Iris pigment epithelial cell (primary cell): ENCODE results near the gene ADGRF3.
"Not testable (repeated sequence)": the region's sequence is repeated elsewhere in the genome, so short reads cannot be mapped to it uniquely, and the experiment has no call there.

Experiments
- DNase-seq: peaks from one replicate; pipeline ENCODE4 v3.0.0-alpha.2; 2011; ENCODE audit warnings: low read depth

Gene ADGRF3, protein sequence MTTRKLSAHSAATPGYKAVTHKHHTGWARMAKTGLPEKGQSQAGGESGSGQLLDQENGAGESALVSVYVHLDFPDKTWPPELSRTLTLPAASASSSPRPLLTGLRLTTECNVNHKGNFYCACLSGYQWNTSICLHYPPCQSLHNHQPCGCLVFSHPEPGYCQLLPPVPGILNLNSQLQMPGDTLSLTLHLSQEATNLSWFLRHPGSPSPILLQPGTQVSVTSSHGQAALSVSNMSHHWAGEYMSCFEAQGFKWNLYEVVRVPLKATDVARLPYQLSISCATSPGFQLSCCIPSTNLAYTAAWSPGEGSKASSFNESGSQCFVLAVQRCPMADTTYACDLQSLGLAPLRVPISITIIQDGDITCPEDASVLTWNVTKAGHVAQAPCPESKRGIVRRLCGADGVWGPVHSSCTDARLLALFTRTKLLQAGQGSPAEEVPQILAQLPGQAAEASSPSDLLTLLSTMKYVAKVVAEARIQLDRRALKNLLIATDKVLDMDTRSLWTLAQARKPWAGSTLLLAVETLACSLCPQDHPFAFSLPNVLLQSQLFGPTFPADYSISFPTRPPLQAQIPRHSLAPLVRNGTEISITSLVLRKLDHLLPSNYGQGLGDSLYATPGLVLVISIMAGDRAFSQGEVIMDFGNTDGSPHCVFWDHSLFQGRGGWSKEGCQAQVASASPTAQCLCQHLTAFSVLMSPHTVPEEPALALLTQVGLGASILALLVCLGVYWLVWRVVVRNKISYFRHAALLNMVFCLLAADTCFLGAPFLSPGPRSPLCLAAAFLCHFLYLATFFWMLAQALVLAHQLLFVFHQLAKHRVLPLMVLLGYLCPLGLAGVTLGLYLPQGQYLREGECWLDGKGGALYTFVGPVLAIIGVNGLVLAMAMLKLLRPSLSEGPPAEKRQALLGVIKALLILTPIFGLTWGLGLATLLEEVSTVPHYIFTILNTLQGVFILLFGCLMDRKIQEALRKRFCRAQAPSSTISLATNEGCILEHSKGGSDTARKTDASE

DNA sequence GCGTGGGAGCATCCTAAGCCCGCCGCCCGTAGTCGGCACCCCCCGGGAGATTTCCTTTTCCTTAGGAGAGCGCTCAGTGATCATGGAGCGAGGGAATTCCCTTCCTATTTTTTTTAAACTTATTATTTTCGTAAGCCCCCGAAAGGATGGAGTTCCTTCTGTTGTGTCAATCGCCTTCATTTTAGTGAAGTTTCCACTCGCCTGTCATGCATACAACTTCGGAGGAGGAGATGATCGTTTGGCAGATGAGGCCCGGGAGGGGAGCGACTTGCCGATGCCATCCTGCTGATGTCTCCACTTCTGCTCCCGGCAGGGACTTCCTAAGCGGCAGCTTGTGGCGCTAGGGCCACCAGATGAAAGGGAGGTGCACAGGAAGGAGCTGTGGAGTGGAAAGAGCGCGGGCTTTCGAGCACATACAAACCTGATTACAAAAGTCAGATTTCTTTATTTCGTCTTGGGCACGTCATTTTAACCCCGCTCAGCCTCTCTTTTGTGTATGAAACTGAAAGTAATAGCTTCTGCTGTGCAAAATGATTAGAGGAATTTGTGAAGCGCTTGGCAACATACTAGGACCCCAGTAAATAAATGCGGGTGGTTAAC lies at the start of gene ADGRF3:
ADGRF3 (minus strand) TSS at position 336 of the 600 bp plus-strand sequence. CDS start 555 bp downstream, outside the sequence.
- peak; percentile 58 for DNase-seq

DNA sequence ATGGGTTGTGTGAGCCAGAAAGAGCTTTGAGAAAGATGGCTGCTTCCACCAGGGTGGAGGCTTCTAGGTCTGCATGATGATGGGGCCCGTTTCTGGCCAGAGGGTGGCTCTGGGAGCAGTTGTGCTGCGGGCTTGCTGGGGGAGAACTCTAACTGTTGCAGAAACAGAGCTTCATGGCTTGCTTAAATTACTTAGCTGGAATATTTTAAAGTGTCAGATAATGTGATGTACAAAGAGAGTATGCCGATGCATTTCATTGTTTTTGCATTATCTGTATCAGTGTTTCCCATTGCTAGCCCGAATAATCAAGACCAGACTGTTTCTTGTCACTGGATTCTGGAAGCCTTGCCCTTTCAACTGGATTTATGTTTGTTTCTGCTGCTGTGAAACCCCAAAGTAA lies 48.8 kb upstream of the ADGRF3 start:
- no peak for DNase-seq

DNA sequence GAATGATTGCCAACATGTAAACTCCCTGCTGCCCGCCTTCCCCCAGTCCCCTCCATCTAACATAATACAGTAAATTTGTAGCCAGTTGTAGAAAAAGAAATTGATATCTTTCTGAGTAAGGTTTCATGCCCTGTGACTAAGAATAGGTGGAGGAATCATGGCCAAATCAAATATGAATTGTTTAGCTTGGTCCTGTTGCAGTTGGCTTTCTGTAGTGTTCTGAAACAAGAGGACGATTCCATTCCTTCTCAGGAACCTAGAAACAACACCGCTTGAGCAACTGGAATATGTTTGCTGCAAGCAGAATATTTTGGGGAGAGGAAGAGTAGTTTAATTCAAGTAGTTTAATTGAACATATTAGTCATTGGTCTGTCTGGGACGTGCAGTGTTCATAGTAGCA lies 48.1 kb upstream of the ADGRF3 start:
- DNase-seq: no peak

DNA sequence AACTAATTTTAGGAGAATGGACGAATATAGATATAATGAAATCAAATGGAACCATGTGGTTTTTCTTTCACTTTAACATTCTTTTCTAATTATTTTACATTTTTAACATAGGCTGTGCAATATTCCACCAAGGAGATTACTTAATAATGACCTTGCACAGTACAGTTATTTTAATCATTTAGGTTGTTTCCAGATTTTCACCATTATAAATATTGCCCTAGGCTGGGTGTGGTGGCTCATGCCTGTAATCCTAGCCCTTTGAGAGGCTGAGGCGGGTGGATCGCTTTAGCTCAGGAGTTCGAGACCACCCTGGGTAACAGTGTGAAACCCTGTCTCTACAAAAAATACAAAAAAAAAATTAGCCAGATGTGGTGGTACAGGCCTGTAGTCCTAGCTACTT lies 40.6 kb upstream of the ADGRF3 start:
- no peak for DNase-seq

DNA sequence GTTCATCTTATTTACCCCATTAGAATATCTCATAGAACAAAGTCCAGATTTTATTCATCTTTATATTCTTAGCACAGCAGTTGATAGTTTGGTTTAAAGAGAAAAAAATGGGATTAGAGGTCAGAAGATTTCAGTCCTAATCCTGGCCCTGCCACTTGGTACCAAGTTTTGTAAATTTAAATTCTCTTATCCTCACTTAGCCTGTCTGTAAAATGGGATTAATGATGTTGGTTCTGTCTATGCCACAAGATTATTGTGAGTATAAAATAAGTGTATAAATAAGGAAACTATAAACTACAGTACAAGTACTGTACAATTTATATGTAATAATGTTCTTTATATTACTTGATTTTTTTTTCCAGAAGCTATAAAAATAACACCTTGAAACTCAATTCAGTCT lies 38.0 kb upstream of the ADGRF3 start:
- no peak for DNase-seq

DNA sequence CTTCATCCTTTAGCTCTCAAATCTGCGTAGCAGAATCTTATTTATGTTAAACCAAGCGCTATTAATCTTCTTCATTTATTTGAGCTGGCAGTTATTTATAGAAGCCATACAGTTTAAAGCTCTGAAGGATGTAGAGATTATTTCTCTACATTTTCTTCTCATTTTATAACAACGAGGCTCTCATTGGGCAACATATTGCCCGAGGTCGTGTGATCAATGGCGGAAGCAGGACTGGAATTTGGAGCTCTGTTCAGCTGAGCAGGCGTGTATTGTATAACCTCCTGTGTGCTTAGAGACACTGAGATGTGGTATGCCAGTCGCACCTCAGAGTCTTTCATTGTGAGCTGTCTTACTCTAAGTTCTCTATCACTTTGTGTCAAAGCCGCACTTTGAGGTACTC lies 37.6 kb upstream of the ADGRF3 start:
- DNase-seq: no peak

DNA sequence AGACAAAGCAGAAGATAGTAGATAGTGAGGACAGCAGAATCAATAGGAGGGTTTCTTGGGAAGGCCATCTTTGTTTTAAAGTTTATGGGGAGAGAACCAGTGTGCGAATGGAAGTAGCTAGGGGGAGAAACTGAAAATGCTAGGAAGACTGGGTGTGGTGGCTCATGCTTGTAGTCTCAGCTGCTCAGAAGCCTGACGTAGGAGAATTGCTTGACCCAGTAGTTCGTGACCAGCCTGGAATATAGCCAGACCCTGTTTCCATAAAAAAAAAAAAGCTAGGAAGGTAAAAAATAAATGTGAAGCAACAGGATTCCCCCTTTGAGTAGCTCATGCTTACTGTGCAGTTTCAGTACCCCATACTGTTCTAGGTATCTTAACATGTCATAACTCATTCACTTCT lies 36.0 kb upstream of the ADGRF3 start:
- no peak for DNase-seq

DNA sequence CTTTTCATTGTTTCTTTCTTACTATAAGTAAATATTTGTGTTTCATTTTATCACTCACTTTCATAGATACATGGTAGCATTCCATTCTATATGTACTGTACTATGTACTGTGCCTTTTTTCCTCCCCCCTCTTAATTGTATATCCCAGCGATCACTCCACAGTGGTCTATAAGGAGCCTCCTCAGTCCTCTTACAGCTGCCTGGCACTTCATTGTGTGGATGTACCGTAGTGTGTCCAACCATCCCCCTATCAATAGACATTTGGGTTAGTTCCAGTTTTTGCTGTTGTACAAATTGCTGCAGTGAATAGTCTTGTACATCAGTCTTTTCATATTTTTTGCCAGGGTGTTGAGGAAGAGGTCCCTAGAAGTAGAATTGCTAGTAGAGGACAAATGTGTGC lies 33.7 kb upstream of the ADGRF3 start:
- no peak for DNase-seq

DNA sequence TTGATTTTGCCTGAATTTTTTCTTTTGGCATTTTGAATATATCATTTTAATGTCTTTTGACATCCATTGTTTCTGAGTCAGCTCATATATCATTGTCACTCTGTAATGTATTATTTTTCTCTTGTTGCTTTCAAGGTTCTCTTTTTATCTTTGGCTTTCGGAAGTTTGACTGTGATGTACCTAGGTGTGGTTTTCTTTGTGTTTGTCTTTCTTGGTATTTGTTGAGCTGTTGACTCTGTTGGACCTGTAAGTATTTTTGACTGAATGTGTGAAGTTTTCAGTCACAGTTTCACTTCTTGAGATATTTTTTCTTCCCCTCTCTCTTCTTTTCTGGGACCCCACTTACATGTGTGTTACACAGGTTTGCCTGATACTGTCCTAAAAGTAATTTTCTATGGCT lies 30.2 kb upstream of the ADGRF3 start:
- DNase-seq: no peak

DNA sequence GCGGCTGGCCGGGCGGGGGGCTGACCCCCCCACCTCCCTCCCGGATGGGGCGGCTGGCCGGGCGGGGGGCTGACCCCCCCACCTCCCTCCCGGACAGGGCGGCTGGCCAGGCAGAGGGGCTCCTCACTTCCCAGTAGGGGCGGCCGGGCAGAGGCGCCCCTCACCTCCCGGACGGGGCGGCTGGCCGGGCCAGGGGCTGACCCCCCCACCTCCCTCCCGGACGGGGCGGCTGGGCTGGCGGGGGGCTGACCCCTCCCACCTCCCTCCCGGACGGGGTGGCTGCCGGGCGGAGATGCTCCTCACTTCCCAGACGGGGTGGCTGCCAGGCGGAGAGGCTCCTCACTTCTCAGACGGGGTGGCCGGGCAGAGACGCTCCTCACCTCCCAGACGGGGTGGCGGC lies 24.3 kb upstream of the ADGRF3 start:
- DNase-seq: not testable (repeated sequence)

DNA sequence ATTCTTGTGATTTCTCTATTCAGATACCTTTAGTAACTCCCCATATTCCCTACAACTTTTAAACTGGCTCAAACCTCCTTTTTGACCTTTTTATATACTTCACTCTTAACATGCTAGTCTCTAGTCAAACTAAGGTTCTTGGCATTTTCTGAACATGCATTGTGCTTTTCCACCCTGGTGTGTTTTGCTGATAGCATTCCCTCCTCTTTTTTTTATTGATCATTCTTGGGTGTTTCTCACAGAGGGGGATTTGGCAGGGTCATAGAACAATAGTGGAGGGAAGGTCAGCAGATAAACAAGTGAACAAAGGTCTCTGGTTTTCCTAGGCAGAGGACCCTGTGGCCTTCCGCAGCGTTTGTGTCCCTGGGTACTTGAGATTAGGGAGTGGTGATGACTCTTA lies 23.1 kb upstream of the ADGRF3 start:
- DNase-seq: not testable (repeated sequence)

DNA sequence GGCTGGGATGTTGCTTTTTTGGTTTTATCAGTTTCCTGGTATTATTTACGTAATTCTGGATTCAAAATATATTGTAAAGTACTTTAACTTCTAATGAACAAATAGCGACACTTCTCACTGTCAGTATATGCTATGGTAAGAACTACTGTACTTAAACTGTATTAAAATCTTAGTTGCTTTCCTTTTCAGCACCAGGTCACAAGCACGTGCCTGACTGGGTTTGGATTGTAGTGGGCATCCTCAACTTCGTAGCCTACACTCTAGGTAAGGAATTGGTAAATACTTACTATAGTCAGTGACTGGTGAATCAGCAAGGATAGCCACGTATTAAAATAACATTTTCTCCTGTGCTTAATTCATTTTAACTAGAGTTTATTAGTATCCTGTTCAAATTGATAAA lies 20.4 kb upstream of the ADGRF3 start:
- DNase-seq: no peak

DNA sequence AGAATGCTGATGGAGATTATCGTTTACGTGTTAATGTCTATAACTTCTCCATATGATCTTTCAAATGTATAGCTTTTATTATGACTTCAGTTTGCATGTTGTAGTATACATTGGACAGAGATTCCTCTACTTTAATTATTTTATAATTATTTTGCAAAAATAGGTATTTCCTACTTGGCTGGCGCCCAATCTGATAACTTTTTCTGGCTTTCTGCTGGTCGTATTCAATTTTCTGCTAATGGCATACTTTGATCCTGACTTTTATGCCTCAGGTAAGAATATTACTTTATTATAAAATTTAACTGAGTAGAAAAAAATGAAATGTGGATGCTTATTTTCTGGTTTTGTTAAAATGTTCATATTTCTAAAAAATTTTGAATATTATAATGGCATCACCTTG lies 18.1 kb upstream of the ADGRF3 start:
- DNase-seq: no peak

DNA sequence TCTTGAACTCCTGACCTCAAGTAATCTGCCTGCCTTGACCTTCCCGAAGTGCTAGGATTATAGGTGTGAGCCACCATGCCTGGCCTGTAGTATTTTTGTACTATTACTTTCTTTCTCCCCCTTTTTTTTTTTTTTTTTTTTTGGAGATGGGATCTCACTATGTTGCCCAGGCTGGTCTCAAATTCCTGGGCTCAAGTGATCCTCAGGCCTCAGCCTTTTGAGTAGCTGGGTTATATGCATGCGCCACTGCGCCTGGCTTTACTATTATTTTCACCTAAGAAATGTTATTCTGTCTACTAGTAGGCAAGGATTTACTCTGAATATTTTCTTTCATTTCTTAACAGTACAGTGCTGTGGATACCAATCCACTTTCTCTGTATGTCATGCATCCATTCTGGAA lies 17.4 kb upstream of the ADGRF3 start:
- DNase-seq: no peak

DNA sequence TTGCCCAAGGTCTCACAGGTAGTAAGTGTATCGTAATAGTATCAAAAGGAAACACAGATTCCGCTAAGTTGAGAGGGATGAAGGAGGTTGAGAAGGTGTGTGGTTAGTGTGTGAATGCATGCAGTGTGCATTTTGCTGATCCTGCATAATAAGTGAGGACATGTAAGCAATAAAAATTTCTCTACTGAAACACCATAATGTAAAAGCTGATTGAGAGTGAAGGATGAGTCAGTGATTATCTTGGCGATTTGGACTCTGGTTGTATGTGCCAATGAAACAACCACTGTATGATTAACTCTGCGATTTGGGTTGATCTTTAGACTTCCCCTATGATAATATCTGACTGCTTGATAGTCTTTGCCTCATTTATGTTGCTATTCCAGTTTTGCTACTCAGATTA lies 16.7 kb upstream of the ADGRF3 start:
- peak; percentile 66 for DNase-seq

DNA sequence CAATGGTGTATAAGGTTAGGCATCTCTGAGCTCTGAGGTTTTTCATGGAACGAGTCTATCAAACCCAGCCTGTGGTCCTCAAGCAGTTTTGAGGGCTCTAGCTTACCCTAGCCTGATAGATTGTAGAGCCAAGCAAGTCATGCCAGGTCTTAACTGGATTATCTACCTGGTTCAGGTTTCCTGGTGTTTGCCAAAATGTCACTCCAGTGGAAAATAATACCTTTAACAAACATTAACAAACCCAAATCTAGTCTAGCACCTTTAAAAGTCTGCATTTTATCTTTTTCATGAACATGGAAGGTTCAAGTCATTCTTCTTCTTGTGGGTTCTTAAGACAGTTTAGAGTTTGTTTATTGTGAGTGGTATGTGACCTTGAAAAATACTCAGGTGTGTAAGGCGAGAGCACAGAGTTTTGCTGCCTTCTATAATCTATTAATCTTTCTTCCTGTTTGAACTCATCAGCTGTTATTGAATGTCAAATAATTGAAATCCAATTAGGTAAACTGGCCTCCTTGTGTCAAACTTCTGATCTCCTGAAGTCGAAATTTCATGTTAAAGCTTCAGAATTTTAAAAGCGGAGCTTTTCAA lies 13.4 kb upstream of the ADGRF3 start:
- no peak for DNase-seq

DNA sequence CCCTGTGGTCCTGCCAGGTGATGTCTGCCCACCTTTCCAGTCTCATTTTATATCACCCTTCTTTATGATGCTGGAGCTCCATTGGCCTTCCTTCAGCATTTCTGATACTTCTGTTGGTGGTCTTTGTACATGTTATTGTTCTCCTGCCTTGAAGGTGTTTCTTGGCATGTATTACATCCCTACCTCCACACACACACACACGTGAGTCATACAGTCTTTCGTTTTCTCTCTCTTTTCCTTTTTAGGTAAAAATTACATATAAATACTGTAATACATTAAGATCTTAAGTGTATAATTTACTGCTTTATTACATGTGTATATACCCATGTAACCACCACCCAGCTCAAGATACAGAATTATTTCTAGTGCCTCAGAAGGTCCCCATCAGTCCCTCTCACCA lies 10.2 kb upstream of the ADGRF3 start:
- peak; percentile 29 for DNase-seq

DNA sequence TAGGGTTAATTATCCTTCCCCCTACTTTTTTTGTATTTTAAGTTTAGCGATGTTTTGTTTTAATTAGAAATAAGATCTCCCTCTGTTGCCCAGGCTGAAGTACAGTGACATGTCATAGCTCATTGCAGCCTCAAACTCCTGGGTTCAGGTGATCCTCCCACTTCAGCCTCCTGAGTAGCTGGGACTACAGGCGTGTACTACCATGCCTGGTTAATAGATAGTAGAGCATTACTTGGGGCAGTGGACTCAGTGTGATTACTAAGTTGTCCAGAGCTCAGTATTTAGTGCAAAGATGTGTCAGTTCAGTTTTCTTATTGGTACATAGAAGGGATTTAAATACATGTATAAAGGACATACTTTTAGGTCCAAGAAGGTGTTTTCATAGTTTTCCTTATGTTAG lies 9.5 kb upstream of the ADGRF3 start:
- no peak for DNase-seq

DNA sequence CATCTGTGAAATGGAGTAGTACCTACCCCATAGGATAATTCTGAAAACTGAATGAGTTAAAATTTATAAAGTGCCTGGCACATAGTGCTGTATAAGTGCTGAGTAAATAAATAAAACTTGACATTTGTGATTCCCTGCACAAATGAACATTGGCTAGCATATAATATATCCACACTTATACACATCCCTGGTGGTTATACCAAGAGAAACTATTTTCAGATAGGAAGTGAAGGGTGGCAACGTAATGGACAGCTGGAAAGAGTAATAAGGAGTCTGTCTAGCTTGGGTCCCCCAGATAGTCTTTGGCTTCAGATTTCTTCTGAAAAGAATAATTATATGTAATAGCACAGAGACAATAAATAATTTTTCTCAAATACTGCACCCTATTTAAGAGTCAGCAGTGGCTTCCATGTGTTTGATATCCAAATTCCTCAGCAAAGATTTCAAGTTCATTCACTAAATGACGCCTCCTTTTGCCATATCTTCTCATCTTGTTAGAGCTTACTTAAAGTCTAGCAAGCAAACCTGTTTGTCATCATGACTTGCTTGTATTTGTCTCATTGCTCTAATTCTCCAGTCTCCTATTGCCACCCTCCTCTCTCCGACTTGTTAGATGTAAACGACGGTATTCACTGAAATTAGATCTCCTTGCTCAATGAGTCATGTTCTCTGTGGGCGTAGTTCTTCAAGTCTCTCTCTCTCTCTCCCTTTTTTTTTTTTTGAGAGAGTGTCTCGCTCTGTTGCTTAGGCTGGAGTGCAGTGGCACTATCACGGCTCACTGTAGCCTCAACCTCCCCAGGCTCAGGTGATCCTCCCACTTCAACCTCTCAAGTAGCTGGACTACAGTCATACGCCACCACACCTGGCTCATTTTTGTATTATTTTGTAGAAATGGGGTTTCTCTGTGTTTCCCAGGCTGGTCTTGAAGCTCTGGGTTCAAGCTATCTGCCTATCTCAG lies 8.7 kb upstream of the ADGRF3 start:
- DNase-seq: peak; percentile 98

DNA sequence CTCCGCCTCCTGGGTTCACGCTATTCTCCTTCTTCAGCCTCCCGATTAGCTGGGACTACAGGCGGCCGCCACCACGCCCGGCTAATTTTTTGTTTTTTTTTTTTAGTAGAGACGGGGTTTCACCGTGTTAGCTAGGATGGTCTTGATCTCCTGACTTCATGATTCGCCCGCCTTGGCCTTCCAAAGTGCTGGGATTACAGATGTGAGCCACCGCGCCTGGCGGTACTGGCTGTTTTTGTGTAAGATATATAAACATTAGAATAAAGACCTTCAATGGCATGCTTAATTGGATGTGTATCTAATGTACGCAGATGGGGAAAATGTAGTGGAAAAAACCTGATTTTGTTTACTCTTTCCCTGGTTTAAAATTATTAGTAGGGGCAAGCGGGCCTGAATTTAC lies 7.9 kb upstream of the ADGRF3 start:
- DNase-seq: not testable (repeated sequence)

DNA sequence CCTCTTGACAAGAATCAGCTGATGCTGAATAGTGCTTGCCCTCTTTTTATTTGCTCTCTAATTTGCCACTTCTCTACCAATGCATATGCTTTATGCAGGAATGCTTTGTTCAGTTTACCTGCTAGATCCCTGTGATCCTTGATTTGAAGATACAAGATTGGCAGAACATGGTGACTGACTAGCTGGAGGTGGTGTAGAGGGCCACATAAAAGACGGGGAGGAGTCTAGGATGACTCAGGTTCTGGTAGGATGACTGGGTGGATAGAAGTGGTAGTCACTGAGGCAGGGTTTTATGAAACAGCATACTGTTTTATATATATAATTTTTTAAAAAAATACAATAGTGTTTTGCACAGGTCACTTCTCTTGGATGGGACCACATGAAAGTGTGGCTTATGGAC lies 6.3 kb upstream of the ADGRF3 start:
- peak; percentile 78 for DNase-seq
